Adrenal gland (tissue), 5 donors: ENCODE data around the gene PIWIL4.

Experiments
- CTCF ChIP-seq, 6 experiments: fragments of 450-650 bp in 4 of 6; fragments of 200-600 bp in 2 of 6; sonication (generic) in 1 of 6; IDR thresholded peaks; 1 replicate in 5 of 6; 2 replicates in 1 of 6; pipeline versions ENCODE4 v1.5.1 to v1.8.0; 2016 to 2021; ENCODE audit warnings: antibody characterized with exemption in 6 of 6, mild to moderate bottlenecking in 2 of 6, moderate library complexity in 1 of 6
- POLR2A ChIP-seq, 2 donors: fragments of 450-650 bp; IDR thresholded peaks; one replicate each; pipeline ENCODE4 v1.6.1; 2017; ENCODE audit warnings: antibody characterized with exemption in 2 of 2, mild to moderate bottlenecking in 2 of 2, moderate library complexity in 1 of 2
- donor health status: DM: no; HTN: no; CAD: no.

- TF ChIP-seq CTCF (IDR thresholded peaks at IDR 0.05) (no peak), POLR2A (IDR thresholded peaks at IDR 0.05) (no peak)
Measured at GRCh38 chr11:94550513-94550912, 16.7 kb upstream of the PIWIL4 start.
